ENCODE measurements around the gene TMPRSS6. TPM values are rescaled to one million over a fixed set of nuclear protein-coding genes. Genes with fewer than 3 reads are reported as not detected.

The TMPRSS6 gene
- total RNA-seq, 1 experiment from 2014 or later = 0.39 TPM

DNA sequence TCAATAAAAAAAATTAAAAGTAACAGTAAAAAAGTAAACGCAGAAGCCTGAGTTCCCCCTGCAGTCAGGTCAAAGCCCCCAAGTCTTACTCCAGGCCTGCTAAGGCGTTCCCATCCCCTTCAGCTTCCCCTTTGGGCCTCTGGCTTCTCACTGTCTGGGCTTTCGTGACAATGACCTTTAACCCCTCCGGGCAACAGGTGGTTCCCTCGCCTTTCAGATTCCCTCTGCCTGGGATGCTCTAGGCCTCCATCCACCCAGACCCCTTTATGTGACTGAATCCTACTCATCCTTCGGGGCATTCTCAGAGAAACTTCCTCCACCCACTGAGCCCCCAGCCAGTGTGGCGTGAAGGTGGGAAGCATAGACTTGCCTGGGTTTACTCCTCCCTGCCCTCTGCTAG is 82.0 kb downstream of the TMPRSS6 start:
- POLR2A ChIA-PET = no interaction called here
- peaks cover 8 to 18% of the 10 kb centered on the region in 2 experiments for H3K36me3 ChIP-seq (ENCODE audit: control insufficient read depth in 1 of 2, insufficient read depth in 2 of 2, low read length in 2 of 2)
- H3K9me2 ChIP-seq (ENCODE audit: insufficient read depth) = no peaks in the 10 kb centered on the region
- DNase-seq (ENCODE audit: low read depth, low spot score) (no peak), ATAC-seq (no peak)
- peaks cover 0 to under 1% of the 10 kb centered on the region in 2 experiments; a peak in 2 of 4 replicates for H3K4me1 ChIP-seq (ENCODE audit: control insufficient read depth in 1 of 2, insufficient read depth in 2 of 2, low read length in 2 of 2)
- TF ChIP-seq RAD21 (IDR thresholded peaks at IDR 0.05; ENCODE audit: low read depth) (no peak), SIN3A (IDR thresholded peaks at IDR 0.05; ENCODE audit: low read depth) (no peak), FOSL1 (IDR thresholded peaks at IDR 0.05; ENCODE audit: low read depth) (no peak), ZNF274 (IDR thresholded peaks at IDR 0.05; ENCODE audit: low read depth, low read length) (no peak), SRF (IDR thresholded peaks at IDR 0.05; ENCODE audit: low read depth) (no peak), ZFX (IDR thresholded peaks at IDR 0.05) (no peak), YY1 (IDR thresholded peaks at IDR 0.05; ENCODE audit: extremely low read depth, insufficient replicate concordance, low read depth, low read length) (no peak), EZH2 (IDR thresholded peaks at IDR 0.05) (no peak), ELF1 (IDR thresholded peaks at IDR 0.05; ENCODE audit: borderline replicate concordance, low read depth) (no peak), POLR2AphosphoS5 (IDR thresholded peaks at IDR 0.05; ENCODE audit: low read depth, low read length) (no peak), CBX3 (IDR thresholded peaks at IDR 0.05; ENCODE audit: low read depth) (no peak), EZH2phosphoT487 (IDR thresholded peaks at IDR 0.05; ENCODE audit: borderline replicate concordance) (no peak), EGR1 (IDR thresholded peaks at IDR 0.05; ENCODE audit: low read depth) (no peak)
- TF ChIP-seq, protein P1, sequence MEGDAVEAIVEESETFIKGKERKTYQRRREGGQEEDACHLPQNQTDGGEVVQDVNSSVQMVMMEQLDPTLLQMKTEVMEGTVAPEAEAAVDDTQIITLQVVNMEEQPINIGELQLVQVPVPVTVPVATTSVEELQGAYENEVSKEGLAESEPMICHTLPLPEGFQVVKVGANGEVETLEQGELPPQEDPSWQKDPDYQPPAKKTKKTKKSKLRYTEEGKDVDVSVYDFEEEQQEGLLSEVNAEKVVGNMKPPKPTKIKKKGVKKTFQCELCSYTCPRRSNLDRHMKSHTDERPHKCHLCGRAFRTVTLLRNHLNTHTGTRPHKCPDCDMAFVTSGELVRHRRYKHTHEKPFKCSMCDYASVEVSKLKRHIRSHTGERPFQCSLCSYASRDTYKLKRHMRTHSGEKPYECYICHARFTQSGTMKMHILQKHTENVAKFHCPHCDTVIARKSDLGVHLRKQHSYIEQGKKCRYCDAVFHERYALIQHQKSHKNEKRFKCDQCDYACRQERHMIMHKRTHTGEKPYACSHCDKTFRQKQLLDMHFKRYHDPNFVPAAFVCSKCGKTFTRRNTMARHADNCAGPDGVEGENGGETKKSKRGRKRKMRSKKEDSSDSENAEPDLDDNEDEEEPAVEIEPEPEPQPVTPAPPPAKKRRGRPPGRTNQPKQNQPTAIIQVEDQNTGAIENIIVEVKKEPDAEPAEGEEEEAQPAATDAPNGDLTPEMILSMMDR (IDR thresholded peaks at IDR 0.05 in 2 of 3, conservative IDR thresholded peaks at IDR 0.05 in 1 of 3; ENCODE audit: borderline replicate concordance in 1 of 3, insufficient read depth in 1 of 3, low read depth in 2 of 3, low read length in 2 of 3) = no peak
- TF ChIP-seq, protein P2, sequence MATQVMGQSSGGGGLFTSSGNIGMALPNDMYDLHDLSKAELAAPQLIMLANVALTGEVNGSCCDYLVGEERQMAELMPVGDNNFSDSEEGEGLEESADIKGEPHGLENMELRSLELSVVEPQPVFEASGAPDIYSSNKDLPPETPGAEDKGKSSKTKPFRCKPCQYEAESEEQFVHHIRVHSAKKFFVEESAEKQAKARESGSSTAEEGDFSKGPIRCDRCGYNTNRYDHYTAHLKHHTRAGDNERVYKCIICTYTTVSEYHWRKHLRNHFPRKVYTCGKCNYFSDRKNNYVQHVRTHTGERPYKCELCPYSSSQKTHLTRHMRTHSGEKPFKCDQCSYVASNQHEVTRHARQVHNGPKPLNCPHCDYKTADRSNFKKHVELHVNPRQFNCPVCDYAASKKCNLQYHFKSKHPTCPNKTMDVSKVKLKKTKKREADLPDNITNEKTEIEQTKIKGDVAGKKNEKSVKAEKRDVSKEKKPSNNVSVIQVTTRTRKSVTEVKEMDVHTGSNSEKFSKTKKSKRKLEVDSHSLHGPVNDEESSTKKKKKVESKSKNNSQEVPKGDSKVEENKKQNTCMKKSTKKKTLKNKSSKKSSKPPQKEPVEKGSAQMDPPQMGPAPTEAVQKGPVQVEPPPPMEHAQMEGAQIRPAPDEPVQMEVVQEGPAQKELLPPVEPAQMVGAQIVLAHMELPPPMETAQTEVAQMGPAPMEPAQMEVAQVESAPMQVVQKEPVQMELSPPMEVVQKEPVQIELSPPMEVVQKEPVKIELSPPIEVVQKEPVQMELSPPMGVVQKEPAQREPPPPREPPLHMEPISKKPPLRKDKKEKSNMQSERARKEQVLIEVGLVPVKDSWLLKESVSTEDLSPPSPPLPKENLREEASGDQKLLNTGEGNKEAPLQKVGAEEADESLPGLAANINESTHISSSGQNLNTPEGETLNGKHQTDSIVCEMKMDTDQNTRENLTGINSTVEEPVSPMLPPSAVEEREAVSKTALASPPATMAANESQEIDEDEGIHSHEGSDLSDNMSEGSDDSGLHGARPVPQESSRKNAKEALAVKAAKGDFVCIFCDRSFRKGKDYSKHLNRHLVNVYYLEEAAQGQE (IDR thresholded peaks at IDR 0.05; ENCODE audit: low read depth) = no peak
- TF ChIP-seq, protein P3, sequence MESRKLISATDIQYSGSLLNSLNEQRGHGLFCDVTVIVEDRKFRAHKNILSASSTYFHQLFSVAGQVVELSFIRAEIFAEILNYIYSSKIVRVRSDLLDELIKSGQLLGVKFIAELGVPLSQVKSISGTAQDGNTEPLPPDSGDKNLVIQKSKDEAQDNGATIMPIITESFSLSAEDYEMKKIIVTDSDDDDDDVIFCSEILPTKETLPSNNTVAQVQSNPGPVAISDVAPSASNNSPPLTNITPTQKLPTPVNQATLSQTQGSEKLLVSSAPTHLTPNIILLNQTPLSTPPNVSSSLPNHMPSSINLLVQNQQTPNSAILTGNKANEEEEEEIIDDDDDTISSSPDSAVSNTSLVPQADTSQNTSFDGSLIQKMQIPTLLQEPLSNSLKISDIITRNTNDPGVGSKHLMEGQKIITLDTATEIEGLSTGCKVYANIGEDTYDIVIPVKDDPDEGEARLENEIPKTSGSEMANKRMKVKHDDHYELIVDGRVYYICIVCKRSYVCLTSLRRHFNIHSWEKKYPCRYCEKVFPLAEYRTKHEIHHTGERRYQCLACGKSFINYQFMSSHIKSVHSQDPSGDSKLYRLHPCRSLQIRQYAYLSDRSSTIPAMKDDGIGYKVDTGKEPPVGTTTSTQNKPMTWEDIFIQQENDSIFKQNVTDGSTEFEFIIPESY (IDR thresholded peaks at IDR 0.05; ENCODE audit: extremely low read depth, insufficient replicate concordance, low read length) = no peak
- TF ChIP-seq, protein P4, sequence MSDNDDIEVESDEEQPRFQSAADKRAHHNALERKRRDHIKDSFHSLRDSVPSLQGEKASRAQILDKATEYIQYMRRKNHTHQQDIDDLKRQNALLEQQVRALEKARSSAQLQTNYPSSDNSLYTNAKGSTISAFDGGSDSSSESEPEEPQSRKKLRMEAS (IDR thresholded peaks at IDR 0.05) = no peak
- no peaks in the 10 kb centered on the region for H3K79me2 ChIP-seq (ENCODE audit: insufficient read depth, low read length)
- no peaks in the 10 kb centered on the region for H3K27me3 ChIP-seq (ENCODE audit: insufficient read depth, low read length)
- intact Hi-C loops (cut with micrococcal nuclease) = no loop called here
- H2AFZ ChIP-seq (ENCODE audit: low read depth, low read length, poor library complexity, severe bottlenecking) = no peak overlapping the region
- no peak overlapping the region for H3K4me3 ChIP-seq (replicated peaks in 1 of 2; ENCODE audit: low read depth in 1 of 2, low read length in 2 of 2)
- RAD21 ChIA-PET (ENCODE audit: low non-redundant PET in 1 of 2, low total read pairs in 2 of 2, uncharacterized antibody in 2 of 2, unreplicated experiment in 2 of 2) = no interaction called here
- no peaks in the 10 kb centered on the region for H3K9me3 ChIP-seq (ENCODE audit: control insufficient read depth in 1 of 2, insufficient read depth in 1 of 2, low read depth in 1 of 2, low read length in 2 of 2)
- no peak overlapping the region for H3K9ac ChIP-seq (ENCODE audit: low read length)
- BruUV-seq (replicated peaks) = no TSS peak
- CTCF ChIA-PET = no interaction called here
- no peaks in the 10 kb centered on the region for H4K20me1 ChIP-seq (ENCODE audit: insufficient read depth)
- no peak overlapping the region for H3K4me2 ChIP-seq (ENCODE audit: low read length)
- no peak overlapping the region for H3K27ac ChIP-seq (ENCODE audit: low read depth, low read length)

Measured in HCT116 (cell line).